Measurements from ENCODE around the gene BPIFB6. TPM values are rescaled to one million over a fixed set of nuclear protein-coding genes. Genes with fewer than 3 reads are reported as not detected.

BPIFB6 gene
- total RNA-seq, 1 experiment from 2014 or later: not detected

DNA sequence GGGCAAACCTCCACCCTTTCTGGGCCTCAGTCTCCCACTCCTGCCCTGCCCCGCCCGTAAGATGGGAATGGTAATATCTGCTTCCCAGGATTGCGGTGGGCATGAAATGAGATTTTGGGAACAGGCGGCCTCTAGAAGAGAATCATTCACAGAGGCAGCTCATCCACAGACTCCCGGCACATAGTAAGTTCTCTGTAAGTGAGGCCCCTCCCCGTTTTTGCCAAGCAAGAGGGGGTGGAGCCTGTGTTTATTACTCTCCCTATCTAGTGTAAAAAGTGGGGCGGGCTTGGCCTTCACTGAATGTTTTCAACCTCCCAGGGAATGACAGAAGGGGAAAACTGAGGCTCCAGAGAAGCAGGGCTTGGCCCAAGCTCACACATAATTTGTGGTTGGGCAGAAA is 47.3 kb upstream of the BPIFB6 start:
- peaks cover 70% of the 10 kb centered on the region for H3K27me3 ChIP-seq (ENCODE audit: insufficient read depth, low read depth)
- ChIA-PET CTCF (no interaction called here), POLR2A (ENCODE audit: unreplicated experiment) (no interaction called here)
- no peak overlapping the region for H2AFZ ChIP-seq
- no peaks in the 10 kb centered on the region for H4K20me1 ChIP-seq (ENCODE audit: insufficient read depth)
- H3K36me3 ChIP-seq (ENCODE audit: low read depth): no peaks in the 10 kb centered on the region
- no peaks in the 10 kb centered on the region for H3K79me2 ChIP-seq (ENCODE audit: low read depth)
- intact Hi-C loops (cut with micrococcal nuclease; ENCODE audit: unreplicated experiment): no loop called here
- BruUV-seq (replicated peaks): no TSS peak
- H3F3A ChIP-seq (ENCODE audit: insufficient read depth, low read depth): no peaks in the 10 kb centered on the region
- no peaks in the 10 kb centered on the region for H3K4me1 ChIP-seq (replicated peaks; ENCODE audit: insufficient read depth)
- H3K27ac ChIP-seq: no peak overlapping the region
- no peak for DNase-seq
- H3K4me3 ChIP-seq: no peak overlapping the region
- no peak for TF ChIP-seq EZH2 (IDR thresholded peaks at IDR 0.05; ENCODE audit: low read depth)
- TF ChIP-seq CTCF (conservative IDR thresholded peaks at IDR 0.05): no peak
- no peaks in the 10 kb centered on the region for H3K9me2 ChIP-seq (ENCODE audit: insufficient read depth)
- no peaks in the 10 kb centered on the region for H3K9me3 ChIP-seq (ENCODE audit: insufficient read depth, low read depth)
- H3K4me2 ChIP-seq: no peak overlapping the region

GRCh38 chr20:32984631-32985354 is 46.7 kb upstream of the BPIFB6 start:
- Histone ChIP-seq H3K36me3 (ENCODE audit: low read depth) (no peaks in the 10 kb centered on the region), H3F3A (ENCODE audit: insufficient read depth, low read depth) (no peaks in the 10 kb centered on the region), H3K27me3 (ENCODE audit: insufficient read depth, low read depth) (peaks cover 68% of the 10 kb centered on the region), H3K27ac (no peak overlapping the region), H3K9me3 (ENCODE audit: insufficient read depth, low read depth) (no peaks in the 10 kb centered on the region), H3K79me2 (ENCODE audit: low read depth) (no peaks in the 10 kb centered on the region), H4K20me1 (ENCODE audit: insufficient read depth) (no peaks in the 10 kb centered on the region), H3K4me1 (replicated peaks; ENCODE audit: insufficient read depth) (no peaks in the 10 kb centered on the region), H2AFZ (no peak overlapping the region), H3K4me3 (no peak overlapping the region), H3K9me2 (ENCODE audit: insufficient read depth) (no peaks in the 10 kb centered on the region), H3K4me2 (no peak overlapping the region)
- CTCF ChIA-PET: no interaction called here
- TF ChIP-seq CTCF (conservative IDR thresholded peaks at IDR 0.05) (no peak), EZH2 (IDR thresholded peaks at IDR 0.05; ENCODE audit: low read depth) (no peak)
- intact Hi-C loops (cut with micrococcal nuclease; ENCODE audit: unreplicated experiment): no loop called here
- BruUV-seq (replicated peaks): no TSS peak
- POLR2A ChIA-PET (ENCODE audit: unreplicated experiment): interaction anchor here (0.9 kb wide), 1 partner anchor 1044 kb away, joined by 10 read pairs; no protein-coding TSS in a partner anchor
- no peak for DNase-seq

DNA sequence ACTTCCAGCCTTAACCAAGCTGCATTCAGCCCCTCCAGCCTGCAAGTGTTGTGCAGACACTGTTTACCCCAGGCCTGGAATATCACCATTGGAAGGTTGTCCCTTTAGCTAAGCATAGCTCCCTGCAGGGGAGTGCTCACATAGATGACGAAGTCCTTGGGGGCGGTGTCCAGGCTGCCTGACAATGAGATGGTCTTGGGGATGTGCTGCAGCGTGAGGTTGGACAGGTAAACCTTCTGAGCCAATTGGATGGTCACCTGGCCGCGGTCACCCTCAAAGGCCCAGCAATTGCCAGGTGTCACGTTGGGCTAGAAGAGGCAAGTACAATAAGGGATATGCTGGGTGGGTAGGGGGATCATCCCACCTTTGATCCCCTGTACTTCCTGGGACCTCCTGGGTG is 45.9 kb upstream of the BPIFB6 start:
- TF ChIP-seq EZH2 (IDR thresholded peaks at IDR 0.05; ENCODE audit: low read depth) (no peak), CTCF (conservative IDR thresholded peaks at IDR 0.05) (no peak)
- ChIA-PET POLR2A (ENCODE audit: unreplicated experiment) (interaction anchor here (0.9 kb wide), 1 partner anchor 1043 kb away, joined by 10 read pairs; no protein-coding TSS in a partner anchor), CTCF (no interaction called here)
- H3K27ac ChIP-seq: no peak overlapping the region
- H3K79me2 ChIP-seq (ENCODE audit: low read depth): no peaks in the 10 kb centered on the region
- H3K4me2 ChIP-seq: no peak overlapping the region
- H3K27me3 ChIP-seq (ENCODE audit: insufficient read depth, low read depth): peaks cover 70% of the 10 kb centered on the region
- no TSS peak for BruUV-seq (replicated peaks)
- H3K9me2 ChIP-seq (ENCODE audit: insufficient read depth): no peaks in the 10 kb centered on the region
- H3K4me1 ChIP-seq (replicated peaks; ENCODE audit: insufficient read depth): no peaks in the 10 kb centered on the region
- no peaks in the 10 kb centered on the region for H4K20me1 ChIP-seq (ENCODE audit: insufficient read depth)
- no peak overlapping the region for H3K4me3 ChIP-seq
- intact Hi-C loops (cut with micrococcal nuclease; ENCODE audit: unreplicated experiment): no loop called here
- H3K9me3 ChIP-seq (ENCODE audit: insufficient read depth, low read depth): no peaks in the 10 kb centered on the region
- H3F3A ChIP-seq (ENCODE audit: insufficient read depth, low read depth): no peaks in the 10 kb centered on the region
- no peak overlapping the region for H2AFZ ChIP-seq
- no peaks in the 10 kb centered on the region for H3K36me3 ChIP-seq (ENCODE audit: low read depth)
- DNase-seq: no peak
